Thyroid gland (tissue), 4 donors: ENCODE results near the gene FBRSL1.

ENCODE experiments used
- POLR2A ChIP-seq, 2 donors: fragments of 450-650 bp; IDR thresholded peaks; one replicate each; pipeline ENCODE4 v1.6.1; 2017; ENCODE audit warnings: antibody characterized with exemption in 2 of 2, mild to moderate bottlenecking in 2 of 2, moderate library complexity in 1 of 2
- TF ChIP-seq, protein P1 (sequence below), 6 experiments: fragments of 200-600 bp in 3 of 6; fragments of 450-650 bp in 3 of 6; sonication (generic) in 3 of 6; IDR thresholded peaks; one replicate each; pipeline ENCODE4 v1.5.1; 2016 to 2019; ENCODE audit warnings: antibody characterized with exemption in 6 of 6, mild to moderate bottlenecking in 2 of 6, inconsistent platforms in 1 of 6, moderate library complexity in 1 of 6

DNA sequence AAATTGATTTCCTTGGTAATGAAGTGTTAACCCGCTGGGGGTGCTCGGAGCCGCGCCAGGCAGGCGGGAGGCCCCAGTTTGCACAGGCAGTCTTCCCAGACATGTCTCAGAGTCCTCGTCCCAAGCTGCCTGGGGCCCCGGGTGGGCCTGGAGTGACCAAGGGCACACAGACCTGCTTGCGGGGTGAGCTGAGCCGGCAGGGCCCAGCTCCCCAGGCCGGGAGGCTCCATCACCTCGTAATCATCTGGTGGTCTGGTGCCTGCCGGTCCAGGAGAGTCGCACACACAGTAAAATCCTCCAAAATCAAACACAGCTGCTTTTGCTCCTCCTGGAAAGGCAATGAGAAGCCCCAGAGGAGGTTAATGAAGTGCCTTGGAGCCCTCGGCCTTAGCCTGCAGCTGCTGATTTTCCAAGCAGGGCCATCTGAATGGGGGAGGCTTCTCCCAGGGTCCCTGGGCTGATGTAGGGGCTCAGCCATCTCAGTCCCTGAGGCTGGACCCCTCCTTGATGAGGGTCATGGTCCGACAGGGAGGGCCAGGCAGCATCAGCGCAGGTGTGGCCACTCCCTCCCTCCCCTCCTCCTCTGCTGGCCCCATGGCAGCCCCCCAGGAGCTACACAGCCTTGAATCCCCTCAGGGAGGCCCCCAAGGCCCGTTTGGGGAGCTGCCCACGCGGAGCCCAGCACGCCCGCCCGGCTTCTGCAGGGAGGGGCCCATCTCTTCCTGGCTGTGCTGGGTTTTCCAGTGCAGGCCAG is 39.4 kb upstream of the FBRSL1 start:
- TF ChIP-seq, protein P1, sequence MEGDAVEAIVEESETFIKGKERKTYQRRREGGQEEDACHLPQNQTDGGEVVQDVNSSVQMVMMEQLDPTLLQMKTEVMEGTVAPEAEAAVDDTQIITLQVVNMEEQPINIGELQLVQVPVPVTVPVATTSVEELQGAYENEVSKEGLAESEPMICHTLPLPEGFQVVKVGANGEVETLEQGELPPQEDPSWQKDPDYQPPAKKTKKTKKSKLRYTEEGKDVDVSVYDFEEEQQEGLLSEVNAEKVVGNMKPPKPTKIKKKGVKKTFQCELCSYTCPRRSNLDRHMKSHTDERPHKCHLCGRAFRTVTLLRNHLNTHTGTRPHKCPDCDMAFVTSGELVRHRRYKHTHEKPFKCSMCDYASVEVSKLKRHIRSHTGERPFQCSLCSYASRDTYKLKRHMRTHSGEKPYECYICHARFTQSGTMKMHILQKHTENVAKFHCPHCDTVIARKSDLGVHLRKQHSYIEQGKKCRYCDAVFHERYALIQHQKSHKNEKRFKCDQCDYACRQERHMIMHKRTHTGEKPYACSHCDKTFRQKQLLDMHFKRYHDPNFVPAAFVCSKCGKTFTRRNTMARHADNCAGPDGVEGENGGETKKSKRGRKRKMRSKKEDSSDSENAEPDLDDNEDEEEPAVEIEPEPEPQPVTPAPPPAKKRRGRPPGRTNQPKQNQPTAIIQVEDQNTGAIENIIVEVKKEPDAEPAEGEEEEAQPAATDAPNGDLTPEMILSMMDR (IDR thresholded peaks at IDR 0.05) = no peak
- no peak for TF ChIP-seq POLR2A (IDR thresholded peaks at IDR 0.05)
